Natural killer cell (primary cell): ENCODE results near the gene FEM1C. TPM values are rescaled to one million over a fixed set of nuclear protein-coding genes. Genes with fewer than 3 reads are reported as not detected.

Experiments used
- ATAC-seq, 3 donors: fragments of 150-1000 bp in 2 of 3; fragments of 200-7000 bp in 1 of 3; cut with Tn5 transposase; 1 replicate in 1 of 3; 2 replicates in 2 of 3; pipeline ENCODE4 v1.10.0; 2021; ENCODE audit warnings: mild to moderate bottlenecking in 2 of 3, moderate library complexity in 2 of 3
- DNase-seq, 2 donors: peaks; one replicate each; pipeline versions ENCODE4 v3.0.0 to v3.0.0-alpha.2; 2013 to 2021; ENCODE audit warnings: mixed read lengths in 1 of 2
- H3K27ac ChIP-seq: one replicate; pipeline ENCODE4 v1.5.1; 2013; ENCODE audit warnings: mild to moderate bottlenecking, low read length
- H3K27me3 ChIP-seq: one replicate; pipeline ENCODE4 v1.6.1; 2013; ENCODE audit warnings: low read length; ENCODE audit not compliant: control insufficient read depth, insufficient read depth
- H3K36me3 ChIP-seq: one replicate; pipeline ENCODE4 v1.6.1; 2013; ENCODE audit warnings: low read length; ENCODE audit not compliant: control insufficient read depth, insufficient read depth
- H3K4me1 ChIP-seq: one replicate; pipeline ENCODE4 v1.6.1; 2013; ENCODE audit warnings: low read length; ENCODE audit not compliant: control insufficient read depth, insufficient read depth
- H3K4me3 ChIP-seq: one replicate; pipeline ENCODE4 v1.5.1; 2013; ENCODE audit warnings: low read length
- H3K9me3 ChIP-seq: one replicate; pipeline ENCODE4 v1.6.1; 2013; ENCODE audit warnings: low read length; ENCODE audit not compliant: control insufficient read depth, insufficient read depth
- H3K27ac Mint-ChIP-seq, 2 donors: one replicate each; pipeline ENCODE4 v1.8.0; 2022; ENCODE audit warnings: mild to moderate bottlenecking in 2 of 2, mixed read lengths in 2 of 2, moderate library complexity in 1 of 2
- H3K27me3 Mint-ChIP-seq, 2 donors: one replicate each; pipeline ENCODE4 v1.8.0; 2022; ENCODE audit warnings: low read depth in 2 of 2, mixed read lengths in 2 of 2
- H3K36me3 Mint-ChIP-seq: one replicate; pipeline ENCODE4 v1.8.0; 2022; ENCODE audit warnings: mixed read lengths
- H3K4me1 Mint-ChIP-seq, 2 donors: one replicate each; pipeline ENCODE4 v1.8.0; 2022; ENCODE audit warnings: mixed read lengths in 2 of 2
- H3K4me3 Mint-ChIP-seq: one replicate; pipeline ENCODE4 v1.8.0; 2022; ENCODE audit warnings: mild to moderate bottlenecking, moderate library complexity, mixed read lengths
- H3K9me3 Mint-ChIP-seq, 2 donors: one replicate each; pipeline ENCODE4 v1.8.0; 2022; ENCODE audit warnings: mixed read lengths in 2 of 2
- WGBS: methylation state at CpG from one replicate; pipeline ENCODE4 v1.1.7; 2013; ENCODE audit warnings: missing lambda C conversion rate; ENCODE audit not compliant: insufficient coverage; 5-methylcytosine and 5-hydroxymethylcytosine counted together
- intact Hi-C: fragments of 100-400 bp; cut with micrococcal nuclease; formaldehyde crosslinking; loops from one replicate; pipeline ENCODE4 v1.14.2; 2022
- total RNA-seq, 4 donors: library from RNA; stranded (reverse); fragments of 120-200 nt in 1 of 4; gene quantifications; one replicate each; pipeline versions ENCODE4 v1.2.3 to v1.2.4, GENCODE V29; 2013 to 2022
- TF ChIP-seq, protein P1 (sequence below): fragments of 200-600 bp; IDR thresholded peaks from one replicate; pipeline ENCODE4 v1.8.0; 2022; ENCODE audit warnings: antibody characterized with exemption

The FEM1C gene
- total RNA-seq, 3 donors from 2014 or later (not counting 1 experiment from before 2014, with no cell fraction given), result 33.8 to 48.6 (median 36.2) TPM

- Histone ChIP-seq H3K9me3 (no peaks in the 10 kb centered on the region), H3K27ac (no peak overlapping the region), H3K4me3 (no peak overlapping the region), H3K4me1 (no peaks in the 10 kb centered on the region), H3K36me3 (no peaks in the 10 kb centered on the region), H3K27me3 (no peaks in the 10 kb centered on the region)
- H3K4me1 Mint-ChIP-seq, result no peaks in the 10 kb centered on the region
- ATAC-seq (no peak), DNase-seq (no peak)
- 60% methylated on average over 3 of the region's 3 CpGs for WGBS
- H3K36me3 Mint-ChIP-seq, result no peaks in the 10 kb centered on the region
- H3K27ac Mint-ChIP-seq, result no peak overlapping the region
- no peaks in the 10 kb centered on the region for H3K9me3 Mint-ChIP-seq
- intact Hi-C loops, result no loop called here
- TF ChIP-seq, protein P1, sequence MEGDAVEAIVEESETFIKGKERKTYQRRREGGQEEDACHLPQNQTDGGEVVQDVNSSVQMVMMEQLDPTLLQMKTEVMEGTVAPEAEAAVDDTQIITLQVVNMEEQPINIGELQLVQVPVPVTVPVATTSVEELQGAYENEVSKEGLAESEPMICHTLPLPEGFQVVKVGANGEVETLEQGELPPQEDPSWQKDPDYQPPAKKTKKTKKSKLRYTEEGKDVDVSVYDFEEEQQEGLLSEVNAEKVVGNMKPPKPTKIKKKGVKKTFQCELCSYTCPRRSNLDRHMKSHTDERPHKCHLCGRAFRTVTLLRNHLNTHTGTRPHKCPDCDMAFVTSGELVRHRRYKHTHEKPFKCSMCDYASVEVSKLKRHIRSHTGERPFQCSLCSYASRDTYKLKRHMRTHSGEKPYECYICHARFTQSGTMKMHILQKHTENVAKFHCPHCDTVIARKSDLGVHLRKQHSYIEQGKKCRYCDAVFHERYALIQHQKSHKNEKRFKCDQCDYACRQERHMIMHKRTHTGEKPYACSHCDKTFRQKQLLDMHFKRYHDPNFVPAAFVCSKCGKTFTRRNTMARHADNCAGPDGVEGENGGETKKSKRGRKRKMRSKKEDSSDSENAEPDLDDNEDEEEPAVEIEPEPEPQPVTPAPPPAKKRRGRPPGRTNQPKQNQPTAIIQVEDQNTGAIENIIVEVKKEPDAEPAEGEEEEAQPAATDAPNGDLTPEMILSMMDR, result no peak
- H3K4me3 Mint-ChIP-seq, result no peak overlapping the region
- H3K27me3 Mint-ChIP-seq, result peaks cover 7 to 13% of the 10 kb centered on the region in 2 donors
Observed at GRCh38 chr5:115557667-115558387, 13.3 kb upstream of the FEM1C start.

DNA sequence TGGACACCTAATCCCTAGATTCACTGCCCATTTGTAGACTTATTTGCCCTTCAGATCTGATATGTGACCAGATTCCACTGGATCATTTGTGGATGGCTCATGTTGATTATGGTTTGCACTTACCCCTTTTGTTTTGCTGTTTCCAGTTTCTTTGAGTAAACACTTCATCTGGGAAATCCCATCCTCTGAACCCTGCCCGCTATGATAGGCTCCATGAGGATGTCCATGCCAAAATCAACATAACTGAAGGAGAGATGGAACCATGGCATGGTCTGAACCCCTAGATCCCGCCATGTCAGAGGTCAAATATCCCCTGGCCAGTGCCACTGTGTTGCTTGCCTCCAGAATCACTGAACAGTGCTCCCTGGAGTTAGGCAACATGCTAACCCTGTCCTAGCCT, 11.7 kb upstream of the FEM1C start:
- TF ChIP-seq, protein P1, result no peak
- H3K4me3 Mint-ChIP-seq, result no peak overlapping the region
- Histone ChIP-seq H3K27ac (no peak overlapping the region), H3K36me3 (no peaks in the 10 kb centered on the region), H3K9me3 (no peaks in the 10 kb centered on the region), H3K4me3 (no peak overlapping the region), H3K27me3 (no peaks in the 10 kb centered on the region), H3K4me1 (no peaks in the 10 kb centered on the region)
- no peak overlapping the region for H3K27ac Mint-ChIP-seq
- H3K36me3 Mint-ChIP-seq, result no peaks in the 10 kb centered on the region
- H3K9me3 Mint-ChIP-seq, result no peaks in the 10 kb centered on the region
- WGBS, result 86% methylated on average over 2 of the region's 2 CpGs
- peaks cover 0 to 5% of the 10 kb centered on the region in 2 donors for H3K4me1 Mint-ChIP-seq
- intact Hi-C loops, result no loop called here
- peaks cover 17 to 26% of the 10 kb centered on the region in 2 donors for H3K27me3 Mint-ChIP-seq
- no peak for DNase-seq
- ATAC-seq, result no peak

DNA sequence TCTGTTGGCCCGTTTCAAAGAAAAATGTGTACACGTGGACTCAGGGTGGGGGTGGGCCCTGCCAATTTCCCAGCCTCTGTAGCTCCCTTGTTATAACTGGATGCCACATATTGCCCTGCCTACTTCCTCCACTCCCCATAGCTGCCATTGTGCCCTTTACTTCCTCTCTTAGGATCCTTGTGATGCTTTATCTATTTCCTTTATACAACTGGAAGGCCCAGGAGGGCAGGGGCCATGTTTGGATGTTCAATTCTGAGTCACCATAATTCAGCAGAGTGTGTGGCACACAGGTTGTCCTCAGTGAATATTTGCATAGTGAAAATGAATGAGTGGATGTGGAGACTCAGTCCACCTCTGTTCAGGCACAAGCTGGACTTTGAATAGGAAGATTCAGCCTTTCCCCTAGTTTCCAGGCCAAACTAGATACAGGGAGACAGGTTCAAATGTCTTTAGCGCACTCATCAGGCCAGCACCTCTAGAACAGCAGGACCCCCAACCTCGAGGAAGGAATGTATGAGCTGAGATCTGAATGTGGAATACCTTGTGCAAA, 10.6 kb upstream of the FEM1C start:
- H3K4me3 ChIP-seq, result no peak overlapping the region
- Mint-ChIP-seq H3K4me1 (peaks cover 0 to 5% of the 10 kb centered on the region in 2 donors), H3K9me3 (no peaks in the 10 kb centered on the region), H3K4me3 (no peak overlapping the region), H3K27me3 (peaks cover 17 to 20% of the 10 kb centered on the region in 2 donors), H3K27ac (no peak overlapping the region), H3K36me3 (no peaks in the 10 kb centered on the region)
- intact Hi-C loops, result no loop called here
- 97% methylated on average over 4 of the region's 4 CpGs for WGBS
- no peaks in the 10 kb centered on the region for H3K27me3 ChIP-seq
- no peak overlapping the region for H3K27ac ChIP-seq
- no peak for DNase-seq
- no peak for ATAC-seq
- H3K4me1 ChIP-seq, result no peaks in the 10 kb centered on the region
- TF ChIP-seq, protein P1, result no peak
- no peaks in the 10 kb centered on the region for H3K36me3 ChIP-seq
- no peaks in the 10 kb centered on the region for H3K9me3 ChIP-seq
